Neural progenitor cell (in vitro differentiated cells): Measurements from ENCODE around the gene LTBP1. TPM values are rescaled to one million over a fixed set of nuclear protein-coding genes. Genes with fewer than 3 reads are reported as not detected.

Source experiments
- DNase-seq: peaks from one replicate; pipeline ENCODE4 v3.0.0-alpha.2; 2016; ENCODE audit warnings: low spot score
- H2AFZ ChIP-seq: fragments of 200-600 bp; sonication (generic); replicated peaks from 2 replicates; pipeline ENCODE4 v1.6.1; 2016; ENCODE audit warnings: antibody characterized with exemption
- H3F3A ChIP-seq: fragments of 200-600 bp; sonication (generic); 2 replicates; pipeline ENCODE4 v1.6.1; 2016; ENCODE audit warnings: antibody characterized with exemption, low read depth
- H3K27ac ChIP-seq: fragments of 200-600 bp; sonication (generic); 2 replicates; pipeline ENCODE4 v1.5.1; 2016; ENCODE audit warnings: mild to moderate bottlenecking
- H3K27me3 ChIP-seq: fragments of 200-600 bp; sonication (generic); 2 replicates; pipeline ENCODE4 v1.6.1; 2016; ENCODE audit warnings: mild to moderate bottlenecking, moderate library complexity
- H3K36me3 ChIP-seq: fragments of 200-600 bp; sonication (generic); 2 replicates; pipeline ENCODE4 v1.5.1; 2016
- H3K4me1 ChIP-seq: fragments of 200-600 bp; sonication (generic); 2 replicates; pipeline ENCODE4 v1.6.1; 2016; ENCODE audit warnings: mixed run types
- H3K4me2 ChIP-seq: fragments of 200-600 bp; sonication (generic); 2 replicates; pipeline ENCODE4 v1.6.1; 2016
- H3K4me3 ChIP-seq: fragments of 200-600 bp; sonication (generic); 2 replicates; pipeline ENCODE4 v1.5.1; 2016
- H3K79me2 ChIP-seq: fragments of 200-600 bp; sonication (generic); 2 replicates; pipeline ENCODE4 v1.6.1; 2016; ENCODE audit warnings: low read depth
- H3K9ac ChIP-seq: fragments of 200-600 bp; sonication (generic); 2 replicates; pipeline ENCODE4 v1.6.1; 2016
- H3K9me3 ChIP-seq: fragments of 200-600 bp; sonication (generic); 2 replicates; pipeline ENCODE4 v1.5.1; 2016; ENCODE audit warnings: low read depth
- H4K20me1 ChIP-seq: fragments of 200-600 bp; sonication (generic); 2 replicates; pipeline ENCODE4 v1.6.1; 2016; ENCODE audit warnings: low read depth
- H3K27ac Mint-ChIP-seq: 3 replicates; pipeline ENCODE4 v1.8.0; 2021; ENCODE audit warnings: mixed read lengths
- H3K27me3 Mint-ChIP-seq: 2 replicates; pipeline ENCODE4 v1.8.0; 2022; ENCODE audit warnings: low read depth, mild to moderate bottlenecking, inconsistent platforms, moderate library complexity, mixed read lengths; ENCODE audit not compliant: insufficient read depth
- H3K36me3 Mint-ChIP-seq: 3 replicates; pipeline ENCODE4 v1.8.0; 2021; ENCODE audit warnings: mixed read lengths
- H3K4me1 Mint-ChIP-seq: 3 replicates; pipeline ENCODE4 v1.8.0; 2021; ENCODE audit warnings: mixed read lengths
- H3K4me3 Mint-ChIP-seq: 3 replicates; pipeline ENCODE4 v1.8.0; 2021; ENCODE audit warnings: mild to moderate bottlenecking, moderate library complexity, mixed read lengths
- H3K9me3 Mint-ChIP-seq: 3 replicates; pipeline ENCODE4 v1.8.0; 2020; ENCODE audit warnings: mixed read lengths
- EZH2 ChIP-seq: fragments of 200-600 bp; sonication (generic); IDR thresholded peaks from 2 replicates; pipeline ENCODE4 v1.6.1; 2017; ENCODE audit warnings: antibody characterized with exemption, mild to moderate bottlenecking, moderate library complexity
- EZH2phosphoT487 ChIP-seq: fragments of 200-600 bp; sonication (generic); IDR thresholded peaks from 2 replicates; pipeline ENCODE4 v1.6.1; 2017; ENCODE audit warnings: antibody characterized with exemption
- total RNA-seq: library from RNA; depleted of rRNA; stranded (reverse); fragments of >200 nt; gene quantifications from 2 replicates; pipeline ENCODE4 v1.2.3, GENCODE V29; 2015; ENCODE audit warnings: low replicate concordance
- TF ChIP-seq, protein P1 (sequence below): fragments of 200-600 bp; sonication (generic); IDR thresholded peaks from 2 replicates; pipeline ENCODE4 v1.5.1; 2017; ENCODE audit warnings: antibody characterized with exemption, mild to moderate bottlenecking

Gene LTBP1
- total RNA-seq, 1 donor from 2014 or later: 50.5 TPM

DNA sequence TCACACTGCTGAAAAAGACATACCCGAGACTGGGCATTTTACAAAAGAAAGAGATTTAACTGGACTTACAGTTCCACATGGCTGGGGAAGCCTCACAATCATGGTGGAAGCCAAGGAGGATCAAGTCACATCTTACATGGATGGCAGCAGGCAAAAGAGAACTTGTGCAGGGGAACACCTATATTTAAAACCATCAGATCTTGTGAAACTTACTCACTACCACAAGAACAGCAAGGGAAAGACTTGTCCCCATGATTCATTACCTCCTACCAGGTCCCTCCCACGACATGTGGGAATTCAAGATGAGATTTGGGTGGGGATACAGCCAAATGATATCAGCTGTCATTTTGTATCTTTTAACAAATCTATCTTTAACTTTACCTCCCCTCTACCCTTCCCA, 278.6 kb downstream of the LTBP1 start:
- Mint-ChIP-seq H3K9me3 (peaks cover 2% of the 10 kb centered on the region), H3K4me1 (no peaks in the 10 kb centered on the region), H3K27ac (no peak overlapping the region), H3K4me3 (no peak overlapping the region), H3K27me3 (no peaks in the 10 kb centered on the region), H3K36me3 (peaks cover 3% of the 10 kb centered on the region)
- no peaks in the 10 kb centered on the region for H3K79me2 ChIP-seq
- TF ChIP-seq EZH2phosphoT487: no peak
- no peak for TF ChIP-seq EZH2
- TF ChIP-seq, protein P1, sequence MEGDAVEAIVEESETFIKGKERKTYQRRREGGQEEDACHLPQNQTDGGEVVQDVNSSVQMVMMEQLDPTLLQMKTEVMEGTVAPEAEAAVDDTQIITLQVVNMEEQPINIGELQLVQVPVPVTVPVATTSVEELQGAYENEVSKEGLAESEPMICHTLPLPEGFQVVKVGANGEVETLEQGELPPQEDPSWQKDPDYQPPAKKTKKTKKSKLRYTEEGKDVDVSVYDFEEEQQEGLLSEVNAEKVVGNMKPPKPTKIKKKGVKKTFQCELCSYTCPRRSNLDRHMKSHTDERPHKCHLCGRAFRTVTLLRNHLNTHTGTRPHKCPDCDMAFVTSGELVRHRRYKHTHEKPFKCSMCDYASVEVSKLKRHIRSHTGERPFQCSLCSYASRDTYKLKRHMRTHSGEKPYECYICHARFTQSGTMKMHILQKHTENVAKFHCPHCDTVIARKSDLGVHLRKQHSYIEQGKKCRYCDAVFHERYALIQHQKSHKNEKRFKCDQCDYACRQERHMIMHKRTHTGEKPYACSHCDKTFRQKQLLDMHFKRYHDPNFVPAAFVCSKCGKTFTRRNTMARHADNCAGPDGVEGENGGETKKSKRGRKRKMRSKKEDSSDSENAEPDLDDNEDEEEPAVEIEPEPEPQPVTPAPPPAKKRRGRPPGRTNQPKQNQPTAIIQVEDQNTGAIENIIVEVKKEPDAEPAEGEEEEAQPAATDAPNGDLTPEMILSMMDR: no peak
- H3K4me2 ChIP-seq: no peak overlapping the region
- no peak for DNase-seq
- no peak overlapping the region for H3K4me3 ChIP-seq
- H4K20me1 ChIP-seq: no peaks in the 10 kb centered on the region
- H3K27ac ChIP-seq: no peak overlapping the region
- no peaks in the 10 kb centered on the region for H3K9me3 ChIP-seq
- no peak overlapping the region for H2AFZ ChIP-seq
- H3K9ac ChIP-seq: no peak overlapping the region
- H3F3A ChIP-seq: no peaks in the 10 kb centered on the region
- H3K27me3 ChIP-seq: no peaks in the 10 kb centered on the region
- H3K36me3 ChIP-seq: no peaks in the 10 kb centered on the region
- H3K4me1 ChIP-seq: no peaks in the 10 kb centered on the region

- Mint-ChIP-seq H3K9me3 (peaks cover 2% of the 10 kb centered on the region), H3K36me3 (peaks cover 3% of the 10 kb centered on the region), H3K4me1 (no peaks in the 10 kb centered on the region), H3K27me3 (no peaks in the 10 kb centered on the region), H3K4me3 (no peak overlapping the region), H3K27ac (no peak overlapping the region)
- no peak overlapping the region for H3K4me2 ChIP-seq
- no peaks in the 10 kb centered on the region for H3K36me3 ChIP-seq
- no peak overlapping the region for H2AFZ ChIP-seq
- DNase-seq: no peak
- no peak overlapping the region for H3K27ac ChIP-seq
- H3K27me3 ChIP-seq: no peaks in the 10 kb centered on the region
- H3K9me3 ChIP-seq: no peaks in the 10 kb centered on the region
- H3K4me1 ChIP-seq: no peaks in the 10 kb centered on the region
- H4K20me1 ChIP-seq: no peaks in the 10 kb centered on the region
- no peaks in the 10 kb centered on the region for H3K79me2 ChIP-seq
- no peak overlapping the region for H3K4me3 ChIP-seq
- no peak overlapping the region for H3K9ac ChIP-seq
- H3F3A ChIP-seq: no peaks in the 10 kb centered on the region
- TF ChIP-seq EZH2: no peak
- TF ChIP-seq, protein P1: no peak
- no peak for TF ChIP-seq EZH2phosphoT487
These were observed 279.8 kb downstream of the LTBP1 start for GRCh38 chr2:33226546-33226945.

DNA sequence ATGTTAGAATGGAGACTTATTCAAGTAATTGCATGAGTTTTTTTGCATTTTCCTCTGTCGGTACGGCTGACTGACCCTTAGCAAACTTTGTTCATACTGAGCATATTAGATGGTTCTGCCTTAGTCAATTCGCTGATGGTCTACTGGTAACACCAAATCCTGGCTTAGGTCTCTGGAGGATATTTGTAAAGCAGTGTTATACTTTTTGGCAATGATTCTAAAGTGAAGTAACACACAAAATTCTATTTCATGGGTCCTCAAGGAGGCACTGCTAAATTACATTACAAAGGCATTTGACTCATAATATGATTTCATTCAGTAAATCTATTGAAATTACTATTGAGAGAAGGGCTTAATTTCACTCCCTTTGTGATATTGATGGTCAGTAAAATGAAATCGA, 282.9 kb downstream of the LTBP1 start:
- peaks cover 2% of the 10 kb centered on the region for H3K9me3 Mint-ChIP-seq
- H3K27ac Mint-ChIP-seq: no peak overlapping the region
- no peaks in the 10 kb centered on the region for H3K79me2 ChIP-seq
- no peaks in the 10 kb centered on the region for H4K20me1 ChIP-seq
- H3K27ac ChIP-seq: no peak overlapping the region
- no peak overlapping the region for H3K9ac ChIP-seq
- H3K36me3 ChIP-seq: no peaks in the 10 kb centered on the region
- no peaks in the 10 kb centered on the region for H3K4me1 Mint-ChIP-seq
- no peak overlapping the region for H3K4me3 ChIP-seq
- no peak overlapping the region for H2AFZ ChIP-seq
- no peak for DNase-seq
- no peak overlapping the region for H3K4me3 Mint-ChIP-seq
- H3F3A ChIP-seq: no peaks in the 10 kb centered on the region
- no peaks in the 10 kb centered on the region for H3K4me1 ChIP-seq
- TF ChIP-seq, protein P1: no peak
- TF ChIP-seq EZH2phosphoT487: no peak
- no peak for TF ChIP-seq EZH2
- H3K27me3 ChIP-seq: no peaks in the 10 kb centered on the region
- H3K27me3 Mint-ChIP-seq: no peaks in the 10 kb centered on the region
- peaks cover 3% of the 10 kb centered on the region for H3K36me3 Mint-ChIP-seq
- no peaks in the 10 kb centered on the region for H3K9me3 ChIP-seq
- no peak overlapping the region for H3K4me2 ChIP-seq

- H4K20me1 ChIP-seq: no peaks in the 10 kb centered on the region
- H3K27me3 Mint-ChIP-seq: no peaks in the 10 kb centered on the region
- H3K9me3 ChIP-seq: no peaks in the 10 kb centered on the region
- peaks cover 3% of the 10 kb centered on the region for H3K36me3 Mint-ChIP-seq
- no peaks in the 10 kb centered on the region for H3K27me3 ChIP-seq
- TF ChIP-seq, protein P1: no peak
- TF ChIP-seq EZH2phosphoT487: no peak
- no peak for TF ChIP-seq EZH2
- no peak for DNase-seq
- no peaks in the 10 kb centered on the region for H3K36me3 ChIP-seq
- H2AFZ ChIP-seq: no peak overlapping the region
- H3K9me3 Mint-ChIP-seq: peaks cover 2% of the 10 kb centered on the region
- no peak overlapping the region for H3K9ac ChIP-seq
- no peak overlapping the region for H3K4me2 ChIP-seq
- H3K4me3 Mint-ChIP-seq: no peak overlapping the region
- no peaks in the 10 kb centered on the region for H3K4me1 ChIP-seq
- no peak overlapping the region for H3K27ac Mint-ChIP-seq
- H3K4me1 Mint-ChIP-seq: no peaks in the 10 kb centered on the region
- no peak overlapping the region for H3K27ac ChIP-seq
- no peaks in the 10 kb centered on the region for H3K79me2 ChIP-seq
- H3K4me3 ChIP-seq: no peak overlapping the region
- H3F3A ChIP-seq: no peaks in the 10 kb centered on the region
These were observed 283.4 kb downstream of the LTBP1 start for GRCh38 chr2:33230195-33230594.
